HG03432 (cell line): Measurements from ENCODE around the gene ZER1.
"Not testable (repeated sequence)": the region's sequence is repeated elsewhere in the genome, so short reads cannot be mapped to it uniquely, and the experiment has no call there.

Experiments
- ATAC-seq: cut with Tn5 transposase; IDR thresholded peaks from one replicate; pipeline ENCODE4 v1.9.1; 2021; ENCODE audit warnings: mild to moderate bottlenecking, moderate library complexity; ENCODE audit not compliant: unreplicated experiment

Gene ZER1

GRCh38 chr9:128788445-128788844, 16.7 kb upstream of the ZER1 start:
- no peak for ATAC-seq

GRCh38 chr9:128787659-128788058, 15.9 kb upstream of the ZER1 start:
- ATAC-seq = no peak

- peak; percentile 88 for ATAC-seq
Measured at GRCh38 chr9:128786681-128787601, 15.2 kb upstream of the ZER1 start, which contains the start of gene TBC1D13. Gene TBC1D13 (plus strand): TSS chr9:128787253. CDS start chr9:128787354, 101 bp downstream.

- ATAC-seq = no peak
Measured at GRCh38 chr9:128785427-128785826, 13.7 kb upstream of the ZER1 start.

GRCh38 chr9:128782669-128783068, 10.9 kb upstream of the ZER1 start:
- ATAC-seq = no peak

- no peak for ATAC-seq
Measured at GRCh38 chr9:128781187-128782070, 9.7 kb upstream of the ZER1 start.

- ATAC-seq = not testable (repeated sequence)
Measured at GRCh38 chr9:128780093-128780492, 8.4 kb upstream of the ZER1 start.

GRCh38 chr9:128774804-128775203, 3.1 kb upstream of the ZER1 start:
- ATAC-seq = no peak

GRCh38 chr9:128773049-128773448, 1.3 kb upstream of the ZER1 start:
- ATAC-seq = no peak

- ATAC-seq = peak; percentile 41
Measured at GRCh38 chr9:128771094-128771721, 519 bp downstream of the ZER1 start.

GRCh38 chr9:128770286-128771030, 1.3 kb downstream of the ZER1 start:
- no peak for ATAC-seq

GRCh38 chr9:128768606-128769005, 3.1 kb downstream of the ZER1 start:
- ATAC-seq = no peak

GRCh38 chr9:128765499-128765898, 6.2 kb downstream of the ZER1 start:
- no peak for ATAC-seq

GRCh38 chr9:128764361-128764760, 7.4 kb downstream of the ZER1 start:
- no peak for ATAC-seq

- ATAC-seq = no peak
Measured at GRCh38 chr9:128762671-128763449, 8.9 kb downstream of the ZER1 start.

- no peak for ATAC-seq
Measured at GRCh38 chr9:128757602-128758001, 14.1 kb downstream of the ZER1 start.

- no peak for ATAC-seq
Measured at GRCh38 chr9:128753627-128754026, 18.1 kb downstream of the ZER1 start.

- ATAC-seq = no peak
Measured at GRCh38 chr9:128750926-128751595, 20.7 kb downstream of the ZER1 start.

- ATAC-seq = no peak
Measured at GRCh38 chr9:128747241-128747640, 24.5 kb downstream of the ZER1 start.
